Measurements from ENCODE around the gene BACH1.
A peak's percentile ranks its signal among the peaks of the same experiment; 100 is the strongest.

The BACH1 gene

GRCh38 chr21:29309703-29310102 is 11.0 kb downstream of the BACH1 start:
- no peak overlapping the region for H4K8ac ChIP-seq (ENCODE audit: low read depth, low read length)
- H3K14ac ChIP-seq (ENCODE audit: low read length), result no peak overlapping the region
- H3K36me3 ChIP-seq (ENCODE audit: control insufficient read depth in 1 of 2, insufficient read depth in 2 of 2, low read length in 2 of 2), result peaks cover 0 to 2% of the 10 kb centered on the region in 2 experiments
- H2AFZ ChIP-seq (ENCODE audit: insufficient read depth, low read length, poor library complexity), result no peak overlapping the region
- H4K91ac ChIP-seq (ENCODE audit: low read depth, low read length), result no peak overlapping the region
- no peak overlapping the region for H3K18ac ChIP-seq (ENCODE audit: low read length)
- no CpG with 5 or more reads among the region's 2 CpGs for WGBS (ENCODE audit: extremely low coverage, insufficient coverage, insufficient read length)
- H3K79me1 ChIP-seq (ENCODE audit: low read length), result no peaks in the 10 kb centered on the region
- no peak overlapping the region for H2BK5ac ChIP-seq (ENCODE audit: low read depth, low read length, poor library complexity)
- no peak overlapping the region for H3K9ac ChIP-seq (ENCODE audit: low read length)
- DNase-seq, result no peak
- H3K4ac ChIP-seq (ENCODE audit: low read depth, low read length), result no peak overlapping the region
- H3K9me3 ChIP-seq (ENCODE audit: insufficient read depth, low read depth, low read length), result peaks cover 2% of the 10 kb centered on the region
- peaks cover 11% of the 10 kb centered on the region for H3K79me2 ChIP-seq (ENCODE audit: control insufficient read depth, insufficient read depth, low read length, poor library complexity)
- no peak overlapping the region for H4K12ac ChIP-seq (ENCODE audit: low read depth, low read length)
- no peak overlapping the region for H3K27ac ChIP-seq (ENCODE audit: low read depth, low read length)
- H3K4me2 ChIP-seq (ENCODE audit: low read length), result no peak overlapping the region
- no peak overlapping the region for H2AK5ac ChIP-seq (ENCODE audit: low read length)
- H2BK12ac ChIP-seq (ENCODE audit: low read length), result no peak overlapping the region
- H3K4me1 ChIP-seq (ENCODE audit: control insufficient read depth in 1 of 2, insufficient read depth in 2 of 2, low read length in 2 of 2), result peaks cover 0 to 3% of the 10 kb centered on the region in 2 experiments
- H3K4me3 ChIP-seq (ENCODE audit: low read depth, low read length), result no peak overlapping the region
- no peak overlapping the region for H2BK120ac ChIP-seq (ENCODE audit: insufficient read depth, low read length, poor library complexity)
- no peak overlapping the region for H3K23ac ChIP-seq (ENCODE audit: low read length)
- H3K27me3 ChIP-seq (ENCODE audit: insufficient read depth, low read length), result no peaks in the 10 kb centered on the region

- Histone ChIP-seq H3K4ac (ENCODE audit: low read depth, low read length) (peak overlapping the region; percentile 70), H3K4me3 (ENCODE audit: low read depth, low read length) (no peak overlapping the region), H4K91ac (ENCODE audit: low read depth, low read length) (no peak overlapping the region), H4K12ac (ENCODE audit: low read depth, low read length) (no peak overlapping the region), H3K79me1 (ENCODE audit: low read length) (no peaks in the 10 kb centered on the region), H2BK5ac (ENCODE audit: low read depth, low read length, poor library complexity) (no peak overlapping the region), H3K23ac (ENCODE audit: low read length) (no peak overlapping the region), H2AK5ac (ENCODE audit: low read length) (no peak overlapping the region), H3K27me3 (ENCODE audit: insufficient read depth, low read length) (no peaks in the 10 kb centered on the region), H3K36me3 (ENCODE audit: control insufficient read depth in 1 of 2, insufficient read depth in 2 of 2, low read length in 2 of 2) (no peaks in the 10 kb centered on the region), H2AFZ (ENCODE audit: insufficient read depth, low read length, poor library complexity) (no peak overlapping the region), H2BK12ac (ENCODE audit: low read length) (no peak overlapping the region), H3K9ac (ENCODE audit: low read length) (no peak overlapping the region), H3K4me1 (ENCODE audit: control insufficient read depth in 1 of 2, insufficient read depth in 2 of 2, low read length in 2 of 2) (peaks cover 3 to 4% of the 10 kb centered on the region in 2 experiments), H2BK120ac (ENCODE audit: insufficient read depth, low read length, poor library complexity) (no peak overlapping the region), H3K27ac (ENCODE audit: low read depth, low read length) (no peak overlapping the region), H3K79me2 (ENCODE audit: control insufficient read depth, insufficient read depth, low read length, poor library complexity) (peaks cover 9% of the 10 kb centered on the region), H3K14ac (ENCODE audit: low read length) (no peak overlapping the region), H3K4me2 (ENCODE audit: low read length) (no peak overlapping the region), H4K8ac (ENCODE audit: low read depth, low read length) (no peak overlapping the region), H3K18ac (ENCODE audit: low read length) (no peak overlapping the region), H3K9me3 (ENCODE audit: insufficient read depth, low read depth, low read length) (no peaks in the 10 kb centered on the region)
- DNase-seq, result no peak
- WGBS (ENCODE audit: extremely low coverage, insufficient coverage, insufficient read length), result no CpG with 5 or more reads among the region's 2 CpGs
Measured at GRCh38 chr21:29311802-29312201, 13.1 kb downstream of the BACH1 start.

GRCh38 chr21:29312981-29313380 is 14.3 kb downstream of the BACH1 start:
- Histone ChIP-seq H3K9ac (ENCODE audit: low read length) (no peak overlapping the region), H3K14ac (ENCODE audit: low read length) (no peak overlapping the region), H2BK5ac (ENCODE audit: low read depth, low read length, poor library complexity) (no peak overlapping the region), H3K4me3 (ENCODE audit: low read depth, low read length) (no peak overlapping the region), H3K27me3 (ENCODE audit: insufficient read depth, low read length) (no peaks in the 10 kb centered on the region), H3K36me3 (ENCODE audit: control insufficient read depth in 1 of 2, insufficient read depth in 2 of 2, low read length in 2 of 2) (no peaks in the 10 kb centered on the region), H4K8ac (ENCODE audit: low read depth, low read length) (no peak overlapping the region), H3K23ac (ENCODE audit: low read length) (no peak overlapping the region), H3K79me1 (ENCODE audit: low read length) (no peaks in the 10 kb centered on the region), H3K18ac (ENCODE audit: low read length) (no peak overlapping the region), H2BK120ac (ENCODE audit: insufficient read depth, low read length, poor library complexity) (no peak overlapping the region), H3K27ac (ENCODE audit: low read depth, low read length) (no peak overlapping the region), H3K4me1 (ENCODE audit: control insufficient read depth in 1 of 2, insufficient read depth in 2 of 2, low read length in 2 of 2) (peaks cover 3 to 6% of the 10 kb centered on the region in 2 experiments), H2AFZ (ENCODE audit: insufficient read depth, low read length, poor library complexity) (no peak overlapping the region), H3K4me2 (ENCODE audit: low read length) (no peak overlapping the region), H2BK12ac (ENCODE audit: low read length) (no peak overlapping the region), H2AK5ac (ENCODE audit: low read length) (no peak overlapping the region), H4K12ac (ENCODE audit: low read depth, low read length) (no peak overlapping the region), H3K4ac (ENCODE audit: low read depth, low read length) (peak overlapping the region; percentile 72), H3K79me2 (ENCODE audit: control insufficient read depth, insufficient read depth, low read length, poor library complexity) (peaks cover 15% of the 10 kb centered on the region), H4K91ac (ENCODE audit: low read depth, low read length) (no peak overlapping the region), H3K9me3 (ENCODE audit: insufficient read depth, low read depth, low read length) (no peaks in the 10 kb centered on the region)
- no peak for DNase-seq
- WGBS (ENCODE audit: extremely low coverage, insufficient coverage, insufficient read length), result no CpG with 5 or more reads among the region's 7 CpGs

- Histone ChIP-seq H4K12ac (ENCODE audit: low read depth, low read length) (no peak overlapping the region), H2BK12ac (ENCODE audit: low read length) (no peak overlapping the region), H3K79me1 (ENCODE audit: low read length) (no peaks in the 10 kb centered on the region), H3K9me3 (ENCODE audit: insufficient read depth, low read depth, low read length) (no peaks in the 10 kb centered on the region), H3K9ac (ENCODE audit: low read length) (no peak overlapping the region), H3K27ac (ENCODE audit: low read depth, low read length) (no peak overlapping the region), H2BK120ac (ENCODE audit: insufficient read depth, low read length, poor library complexity) (no peak overlapping the region), H3K18ac (ENCODE audit: low read length) (no peak overlapping the region), H2AK5ac (ENCODE audit: low read length) (no peak overlapping the region), H3K4ac (ENCODE audit: low read depth, low read length) (no peak overlapping the region), H2BK5ac (ENCODE audit: low read depth, low read length, poor library complexity) (no peak overlapping the region), H4K8ac (ENCODE audit: low read depth, low read length) (no peak overlapping the region), H3K4me1 (ENCODE audit: control insufficient read depth in 1 of 2, insufficient read depth in 2 of 2, low read length in 2 of 2) (peaks cover 3 to 6% of the 10 kb centered on the region in 2 experiments), H3K14ac (ENCODE audit: low read length) (no peak overlapping the region), H3K79me2 (ENCODE audit: control insufficient read depth, insufficient read depth, low read length, poor library complexity) (peaks cover 14% of the 10 kb centered on the region), H4K91ac (ENCODE audit: low read depth, low read length) (no peak overlapping the region), H3K27me3 (ENCODE audit: insufficient read depth, low read length) (no peaks in the 10 kb centered on the region), H3K4me2 (ENCODE audit: low read length) (no peak overlapping the region), H3K23ac (ENCODE audit: low read length) (no peak overlapping the region), H3K4me3 (ENCODE audit: low read depth, low read length) (no peak overlapping the region), H2AFZ (ENCODE audit: insufficient read depth, low read length, poor library complexity) (no peak overlapping the region), H3K36me3 (ENCODE audit: control insufficient read depth in 1 of 2, insufficient read depth in 2 of 2, low read length in 2 of 2) (no peaks in the 10 kb centered on the region)
- no CpG with 5 or more reads among the region's 2 CpGs for WGBS (ENCODE audit: extremely low coverage, insufficient coverage, insufficient read length)
- no peak for DNase-seq
Measured at GRCh38 chr21:29313662-29314408, 15.1 kb downstream of the BACH1 start.

Measured in trophoblast cell (in vitro differentiated cells and primary cell).